ENCODE measurements around the gene RFPL4A.
"Not testable (repeated sequence)": the region's sequence is repeated elsewhere in the genome, so short reads cannot be mapped to it uniquely, and the experiment has no call there.

The RFPL4A gene

DNA sequence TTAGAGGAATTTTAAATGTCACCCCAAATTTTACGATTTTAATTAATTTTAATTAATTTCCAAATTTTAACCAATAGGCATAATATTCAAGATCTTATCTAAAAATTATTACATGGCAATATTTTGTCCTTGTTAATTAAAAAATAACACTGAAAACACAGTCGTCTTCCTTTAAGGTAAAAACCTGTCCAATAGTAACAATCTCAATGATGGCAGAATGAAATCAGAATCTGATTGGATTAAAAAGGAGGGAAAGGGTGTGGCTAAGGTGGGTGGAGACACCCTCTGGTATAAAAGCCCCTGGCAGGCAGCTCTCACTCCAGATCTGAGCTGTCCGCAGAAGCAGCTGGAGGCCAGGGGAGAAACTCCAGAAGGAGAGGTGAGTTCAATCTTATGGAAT lies at the start of gene RFPL4A:
Gene RFPL4A, plus strand, starts transcription at position 301 of the 400 bp plus-strand sequence. CDS start 2,704 bp downstream, outside the sequence.
- DNase-seq: not testable (repeated sequence)

DNA sequence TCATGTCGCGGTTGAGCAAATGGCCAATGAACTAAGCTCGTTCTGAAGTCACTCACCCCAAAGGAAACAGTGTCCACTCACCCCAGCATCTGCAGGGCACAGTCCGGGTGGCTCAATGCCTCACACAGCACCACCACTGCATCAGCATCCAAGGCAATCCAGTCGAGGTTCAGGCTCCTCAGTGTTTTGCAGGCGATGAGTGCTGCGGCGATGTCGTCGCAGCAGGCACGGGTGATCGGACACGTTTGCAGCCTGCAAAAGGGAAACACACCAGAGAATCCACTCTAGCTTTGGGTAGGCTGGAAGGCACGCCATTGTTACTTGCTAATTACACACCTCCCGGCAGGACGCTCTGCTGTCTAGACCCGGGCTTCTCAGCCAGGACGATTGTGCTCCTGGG lies 47.2 kb upstream of the RFPL4A start:
- DNase-seq: no peak

DNA sequence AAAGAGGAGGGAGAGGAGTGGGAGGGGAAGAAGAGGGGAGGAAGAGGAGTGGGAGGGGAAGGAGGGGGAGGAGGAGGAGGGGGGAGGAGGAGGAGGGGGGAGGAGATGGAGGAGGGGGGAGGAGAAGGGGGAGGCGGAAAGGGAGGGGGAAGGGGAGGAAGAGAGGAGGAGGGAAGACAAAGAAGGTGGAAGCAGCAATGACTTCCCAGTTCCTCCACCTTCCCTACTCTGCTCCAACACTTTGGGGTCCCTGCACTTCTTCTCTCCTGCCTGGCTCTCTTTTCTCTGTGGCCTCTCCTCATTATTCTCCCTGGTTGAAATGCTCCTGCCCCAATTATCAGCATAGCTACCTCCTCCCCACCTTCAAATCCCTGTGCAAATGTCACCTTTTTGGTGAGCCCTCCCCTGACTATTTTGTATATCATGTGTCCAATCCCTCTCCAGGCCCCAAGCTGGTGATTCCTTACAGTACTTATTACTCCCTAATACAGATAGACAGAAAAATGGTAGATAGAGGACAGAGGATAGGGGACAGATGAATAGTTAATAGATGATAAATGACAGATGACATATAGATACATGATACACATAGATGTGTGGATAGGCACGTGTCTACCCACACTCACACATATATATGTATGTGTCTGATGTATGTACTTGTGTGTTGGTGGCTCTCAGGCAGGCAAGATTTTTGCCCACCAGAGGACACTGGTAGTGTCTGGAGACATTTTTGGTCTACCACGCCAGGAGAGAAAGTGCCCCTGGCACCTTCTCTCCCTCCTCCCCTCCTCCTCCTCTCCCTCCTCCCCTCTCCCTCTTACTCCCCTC lies 45.9 kb upstream of the RFPL4A start:
- DNase-seq: no peak

DNA sequence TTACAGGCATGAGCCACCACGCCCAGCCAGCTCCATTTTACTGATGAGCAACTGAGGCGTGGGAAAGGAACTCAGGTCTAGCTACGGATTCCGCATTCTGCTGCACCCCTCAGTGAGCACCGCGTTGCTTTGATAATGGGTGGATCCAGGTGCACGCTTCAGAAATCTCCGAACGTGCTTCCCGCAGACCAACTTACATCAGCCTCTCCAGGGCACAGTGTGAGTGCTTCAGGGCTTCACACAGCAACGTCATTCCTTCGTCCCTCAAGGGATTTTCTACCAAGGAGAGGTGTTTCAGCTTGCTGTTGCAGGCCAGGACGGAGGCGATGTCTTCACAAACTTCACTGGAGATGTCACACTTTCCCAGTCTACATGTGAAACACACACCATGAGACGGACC lies 42.4 kb upstream of the RFPL4A start:
- DNase-seq: no peak

DNA sequence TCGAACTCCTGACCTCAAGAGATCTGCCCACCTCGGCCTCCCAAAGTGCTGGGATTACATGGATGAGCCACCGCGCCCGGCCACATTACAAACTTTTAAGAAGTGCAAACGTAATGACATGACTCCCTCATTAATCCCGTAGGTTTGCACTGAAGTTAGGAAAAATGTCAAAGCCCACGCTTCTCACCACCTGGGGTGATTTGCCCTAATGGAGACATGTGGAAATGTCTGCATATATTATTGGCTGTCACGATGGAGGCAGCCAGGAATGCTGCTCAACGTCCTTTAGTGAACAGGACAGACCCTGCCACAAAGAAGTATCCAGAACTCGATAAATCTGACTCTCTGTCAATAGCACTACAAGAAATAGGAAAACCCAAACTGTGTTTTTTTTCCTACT lies 41.6 kb upstream of the RFPL4A start:
- DNase-seq: no peak

DNA sequence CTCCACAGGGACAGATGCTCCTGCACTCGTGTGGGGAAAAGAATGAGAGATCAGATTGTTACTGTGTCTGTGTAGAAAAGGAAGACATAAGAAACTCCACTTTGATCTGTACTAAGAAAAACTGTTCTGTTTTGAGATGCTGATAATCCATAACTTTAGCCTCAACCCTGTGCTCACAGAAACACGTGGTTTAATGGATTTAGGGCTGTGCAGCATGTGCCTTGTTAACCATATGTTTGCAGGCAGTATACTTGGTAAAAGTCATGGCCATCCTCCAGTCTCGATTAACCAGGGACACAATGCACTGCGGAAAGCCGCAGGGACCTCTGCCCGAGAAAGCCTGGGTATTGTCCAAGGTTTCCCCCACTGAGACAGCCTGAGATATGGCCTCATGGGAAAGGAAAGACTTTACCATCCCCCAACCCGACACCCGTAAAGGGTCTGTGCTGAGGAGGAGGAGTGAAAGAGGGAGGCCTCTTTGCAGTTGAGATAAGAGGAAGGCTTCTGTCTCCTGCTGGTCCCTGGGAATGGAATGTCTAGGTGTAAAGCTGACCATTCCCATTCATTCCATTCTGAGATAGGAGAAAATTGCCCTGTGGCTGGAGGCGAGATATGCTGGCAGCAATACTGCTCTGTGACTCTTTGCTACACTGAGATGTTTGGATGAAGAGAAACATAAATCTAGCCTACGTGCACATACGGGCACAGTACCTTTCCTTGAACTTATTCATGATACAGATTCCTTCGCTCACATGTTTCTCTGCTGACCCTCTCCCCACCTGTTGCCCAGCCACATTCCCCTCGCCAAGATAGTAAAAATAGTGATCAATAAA lies 40.8 kb upstream of the RFPL4A start:
- DNase-seq: not testable (repeated sequence)

DNA sequence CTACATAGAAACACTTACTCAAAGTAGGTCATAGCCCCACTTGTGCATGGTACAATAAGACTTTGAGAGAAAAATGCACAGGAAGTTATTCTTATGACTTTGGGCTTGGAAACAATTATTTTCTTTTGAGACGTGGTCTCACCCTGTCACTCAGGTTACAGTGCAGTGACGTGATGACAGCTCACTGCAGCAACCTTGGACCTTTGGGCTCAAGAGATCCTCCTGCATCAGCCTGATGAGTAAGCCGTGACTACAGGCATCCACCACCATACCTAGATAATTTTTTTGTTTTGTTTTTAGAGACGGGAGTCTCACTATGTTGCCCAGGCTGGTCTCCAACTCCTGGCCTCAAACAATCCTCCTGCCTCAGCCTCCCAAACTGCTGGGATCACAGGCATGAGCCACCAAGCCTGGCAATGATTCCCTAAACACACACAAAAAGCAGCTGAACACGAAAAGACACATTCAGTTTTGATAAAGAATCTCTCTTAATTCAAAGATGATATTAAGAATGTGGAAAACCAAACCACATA lies 38.6 kb upstream of the RFPL4A start:
- DNase-seq: no peak

DNA sequence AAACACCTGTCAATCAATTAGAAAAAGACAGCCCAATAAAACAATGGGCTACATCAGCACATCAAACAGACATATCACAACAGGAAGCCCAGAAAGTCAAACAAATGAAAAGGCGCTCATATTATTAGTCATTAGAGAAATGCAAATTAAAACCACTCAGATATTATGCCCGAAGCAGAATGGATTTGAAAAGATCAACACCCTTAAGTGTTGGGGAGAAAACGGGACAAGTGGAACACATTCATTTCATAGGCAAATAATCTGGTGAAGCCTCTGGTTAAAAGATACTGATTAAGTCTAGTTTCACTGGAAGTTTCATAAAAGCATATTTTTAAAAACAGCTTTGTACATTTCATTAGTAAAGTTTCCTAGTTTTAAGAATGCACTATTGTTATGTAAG lies 38.1 kb upstream of the RFPL4A start:
- no peak for DNase-seq

DNA sequence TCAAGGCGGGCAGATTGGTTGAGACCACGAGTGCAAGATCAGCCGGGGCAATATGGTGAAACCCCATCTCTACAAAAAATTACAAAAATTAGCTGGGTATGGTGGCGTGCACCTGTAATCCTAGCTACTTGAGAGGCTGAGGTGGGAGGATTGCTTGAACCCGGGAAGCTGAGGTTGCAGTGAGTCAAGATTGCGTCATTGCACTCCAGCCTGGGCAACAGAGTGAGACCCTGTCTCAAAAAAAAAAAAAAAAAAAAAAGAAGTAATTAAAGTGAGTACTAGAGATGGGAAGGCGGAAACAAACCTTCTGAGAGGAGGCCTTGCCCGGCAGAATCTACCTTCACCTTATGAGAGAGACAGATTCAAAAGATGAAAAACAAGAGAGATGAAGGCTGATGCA lies 35.4 kb upstream of the RFPL4A start:
- no peak for DNase-seq

DNA sequence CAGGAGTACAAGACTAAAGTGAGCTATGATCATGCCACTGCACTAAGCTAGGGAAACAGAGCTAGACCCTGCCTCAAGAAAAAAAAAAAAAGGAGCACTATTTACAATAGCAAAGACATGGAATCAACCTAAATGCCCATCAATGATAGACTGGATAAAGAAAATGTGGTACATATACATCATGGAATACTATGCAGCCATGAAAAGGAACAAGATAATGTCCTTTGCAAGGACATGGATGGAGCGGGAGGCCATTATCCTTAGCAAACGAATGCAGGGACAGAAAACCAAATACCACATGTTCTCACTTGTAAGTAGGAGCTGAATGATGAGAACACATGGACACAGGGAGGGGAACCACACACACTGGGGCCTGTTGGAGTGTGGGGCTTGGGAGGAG lies 28.5 kb upstream of the RFPL4A start:
- DNase-seq: not testable (repeated sequence)

DNA sequence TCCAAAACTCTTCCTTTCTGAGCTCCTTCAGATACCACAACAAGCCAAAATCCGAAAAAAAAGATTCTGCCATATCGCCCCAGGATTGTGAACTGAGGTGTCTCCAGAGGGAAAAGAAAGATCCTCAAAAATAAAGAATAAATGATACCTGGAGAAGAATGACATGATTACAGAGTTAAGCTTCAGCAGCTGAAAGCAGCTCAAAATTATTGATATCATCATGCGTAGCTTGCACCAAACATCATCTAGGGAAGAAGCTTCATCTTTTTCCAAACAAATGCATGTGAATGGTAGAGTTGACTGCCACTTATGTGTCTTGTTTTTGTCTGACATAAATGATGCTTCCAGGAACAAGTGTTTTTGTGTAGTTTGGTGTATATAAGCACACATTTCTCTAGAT lies 20.6 kb upstream of the RFPL4A start, which contains the start of gene NLRP9:
Gene NLRP9, minus strand, starts transcription at position 101 of the 400 bp plus-strand sequence. Its CDS starts 28 bp downstream, at position 73.
- no peak for DNase-seq

DNA sequence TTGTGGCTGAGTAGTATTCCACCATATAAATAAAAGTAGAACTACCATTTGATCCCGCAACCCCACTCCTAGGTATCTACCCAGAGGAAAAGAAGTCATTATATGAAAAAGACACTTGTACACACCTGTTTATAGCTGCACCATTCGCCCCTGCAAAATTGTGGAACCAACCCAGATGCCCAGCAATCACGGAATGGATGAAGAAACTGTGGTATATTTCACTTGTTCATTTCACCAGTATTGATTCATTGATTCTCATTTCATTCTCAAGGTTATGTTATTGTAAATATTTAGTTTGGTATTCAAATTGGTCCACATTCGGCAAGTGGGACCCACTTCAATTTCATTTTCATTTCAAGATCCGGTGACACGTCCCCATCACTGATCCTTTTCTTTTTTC lies 8.2 kb upstream of the RFPL4A start:
- no peak for DNase-seq

DNA sequence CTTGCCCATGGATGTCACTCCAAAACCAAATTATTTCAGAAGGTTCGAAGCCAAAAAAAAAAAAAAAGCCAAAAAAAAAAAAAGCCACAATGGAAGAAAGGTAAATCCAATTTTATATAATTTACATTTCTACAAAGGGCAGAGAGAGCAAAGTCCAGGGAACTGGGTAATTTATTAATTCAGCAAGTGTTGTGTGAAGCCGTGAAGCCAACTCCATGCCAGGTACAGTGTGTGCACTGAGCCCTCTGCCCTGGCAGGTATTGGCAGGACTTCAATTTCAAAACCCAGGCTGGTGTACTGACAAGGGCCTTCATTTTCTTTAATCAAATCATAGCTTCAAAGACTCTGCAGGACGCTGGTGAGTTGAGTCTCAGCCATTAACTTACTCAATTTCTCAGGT lies 5.5 kb upstream of the RFPL4A start:
- no peak for DNase-seq

DNA sequence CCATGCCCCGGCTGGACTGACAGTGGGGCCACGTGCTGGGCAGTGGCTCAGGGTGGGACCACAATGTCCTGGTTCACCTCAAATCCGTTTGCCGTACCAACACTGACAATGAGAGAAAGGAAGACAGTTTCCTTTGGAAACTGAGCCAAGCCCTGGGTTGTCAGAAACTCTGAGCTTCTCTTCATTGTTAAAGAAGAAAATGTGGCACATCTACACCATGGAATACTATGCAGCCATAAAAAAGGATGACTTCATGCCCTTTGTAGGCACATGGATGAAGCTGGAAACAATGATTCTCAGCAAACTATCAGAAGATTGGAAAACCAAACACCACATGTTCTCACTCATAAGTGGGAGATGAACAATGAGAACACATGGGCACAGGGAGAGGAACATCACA lies 2.1 kb upstream of the RFPL4A start:
- DNase-seq: not testable (repeated sequence)

DNA sequence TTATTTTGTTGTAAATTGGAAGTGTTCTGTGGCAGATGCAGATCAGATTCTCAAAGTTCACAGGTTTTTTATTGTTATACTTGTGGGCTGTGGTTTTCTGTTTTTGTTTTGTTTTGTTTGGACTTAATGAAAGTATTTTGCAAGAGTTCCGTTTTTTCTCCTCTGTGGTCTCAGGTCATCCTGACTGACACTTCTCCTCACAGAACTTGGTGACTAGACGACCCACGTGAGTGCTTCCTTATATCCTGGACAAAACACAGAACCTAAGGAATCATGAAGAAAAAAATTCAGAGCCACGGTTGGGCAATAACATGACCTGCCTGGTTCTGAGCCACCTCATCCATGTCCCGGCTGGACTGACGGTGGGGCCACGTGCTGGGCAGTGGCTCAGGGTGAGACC lies 7.6 kb downstream of the RFPL4A start:
- DNase-seq: no peak

DNA sequence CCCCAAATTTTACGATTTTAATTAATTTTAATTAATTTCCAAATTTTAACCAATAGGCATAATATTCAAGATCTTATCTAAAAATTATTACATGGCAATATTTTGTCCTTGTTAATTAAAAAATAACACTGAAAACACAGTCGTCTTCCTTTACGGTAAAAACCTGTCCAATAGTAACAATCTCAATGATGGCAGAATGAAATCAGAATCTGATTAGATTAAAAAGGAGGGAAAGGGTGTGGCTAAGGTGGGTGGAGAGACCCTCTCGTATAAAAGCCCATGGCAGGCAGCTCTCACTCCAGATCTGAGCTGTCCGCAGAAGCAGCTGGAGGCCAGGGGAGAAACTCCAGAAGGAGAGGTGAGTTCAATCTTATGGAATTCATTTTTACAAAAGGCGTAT lies 9.9 kb downstream of the RFPL4A start, which contains the start of gene RFPL4AL1:
Gene RFPL4AL1, plus strand, starts transcription at position 301 of the 400 bp plus-strand sequence. CDS start 2,687 bp downstream, outside the sequence.
- not testable (repeated sequence) for DNase-seq

DNA sequence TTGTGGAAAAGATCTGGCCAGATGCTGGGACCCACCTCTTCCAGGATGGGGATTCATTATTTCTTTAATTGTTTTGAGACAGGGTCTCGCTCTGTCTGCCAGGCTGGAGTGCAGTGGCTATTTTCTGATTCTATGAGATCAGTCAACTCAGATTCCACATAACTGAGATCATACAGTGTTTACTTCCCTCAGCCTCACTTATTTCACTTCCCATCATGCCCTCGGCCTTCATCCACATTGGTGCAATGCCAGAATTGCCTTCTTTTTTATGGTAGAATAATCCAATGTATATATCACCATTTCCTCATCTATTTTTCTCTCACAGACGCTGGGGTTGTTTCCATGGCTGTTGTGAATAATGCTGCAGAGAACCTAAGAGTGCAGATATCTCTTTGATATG lies 10.7 kb downstream of the RFPL4A start:
- DNase-seq: not testable (repeated sequence)

DNA sequence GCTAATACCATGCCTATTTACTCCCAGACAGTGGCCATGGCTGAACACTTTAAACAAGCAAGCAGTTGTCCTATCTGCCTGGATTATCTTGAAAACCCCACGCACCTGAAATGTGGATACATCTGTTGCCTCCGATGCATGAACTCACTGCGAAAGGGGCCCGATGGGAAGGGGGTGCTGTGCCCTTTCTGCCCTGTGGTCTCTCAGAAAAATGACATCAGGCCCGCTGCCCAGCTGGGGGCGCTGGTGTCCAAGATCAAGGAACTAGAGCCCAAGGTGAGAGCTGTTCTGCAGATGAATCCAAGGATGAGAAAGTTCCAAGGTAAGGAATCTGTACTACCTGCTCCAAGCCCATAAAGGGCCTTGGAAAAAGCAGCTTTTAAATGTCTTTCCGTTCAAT lies 18.6 kb downstream of the RFPL4A start:
- DNase-seq: no peak

DNA sequence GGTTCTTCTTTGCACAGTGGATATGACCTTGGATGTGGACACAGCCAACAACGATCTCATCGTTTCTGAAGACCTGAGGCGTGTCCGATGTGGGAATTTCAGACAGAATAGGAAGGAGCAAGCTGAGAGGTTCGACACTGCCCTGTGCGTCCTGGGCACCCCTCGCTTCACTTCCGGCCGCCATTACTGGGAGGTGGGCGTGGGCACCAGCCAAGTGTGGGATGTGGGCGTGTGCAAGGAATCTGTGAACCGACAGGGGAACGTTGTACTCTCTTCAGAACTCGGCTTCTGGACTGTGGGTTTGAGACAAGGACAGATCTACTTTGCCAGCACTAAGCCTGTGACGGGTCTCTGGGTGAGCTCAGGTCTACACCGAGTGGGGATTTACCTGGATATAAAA lies 19.4 kb downstream of the RFPL4A start:
- DNase-seq: no peak

DNA sequence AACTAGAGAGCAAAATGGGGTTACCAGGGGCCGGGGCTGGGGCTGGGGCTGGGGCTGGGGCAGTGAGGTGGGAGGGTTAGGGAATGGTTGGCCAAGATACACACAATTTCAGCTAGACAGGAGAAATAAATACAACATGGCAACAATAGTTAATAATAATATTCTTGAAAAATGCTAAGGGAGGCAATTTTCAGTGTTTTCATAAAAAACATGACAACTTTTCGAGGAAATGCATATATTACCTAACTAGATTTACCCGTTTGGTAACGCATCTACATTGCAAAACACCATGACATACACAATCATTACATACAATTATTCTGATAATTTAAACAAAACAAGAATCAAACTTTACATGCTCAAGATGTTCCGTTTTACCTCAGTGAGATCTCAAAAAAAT lies 22.2 kb downstream of the RFPL4A start:
- DNase-seq: no peak

DNA sequence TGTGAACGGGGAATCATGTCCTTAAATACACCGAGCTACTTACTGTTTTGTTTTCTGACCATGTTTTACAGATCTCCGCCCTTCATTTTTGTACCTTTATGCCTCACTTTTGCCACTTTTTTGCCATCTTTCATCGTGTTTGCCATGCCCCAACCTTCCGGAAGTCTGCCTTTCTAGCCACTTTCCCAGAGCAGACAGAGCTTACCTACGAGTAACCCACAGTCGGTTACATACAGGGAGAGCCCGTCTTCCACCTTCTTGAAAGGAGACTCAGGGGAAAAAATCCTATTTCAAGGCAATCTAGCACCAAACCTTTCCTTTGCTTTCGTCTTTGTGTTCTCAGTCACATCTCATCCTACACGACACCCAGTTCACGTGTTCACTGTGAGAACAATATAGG lies 36.1 kb downstream of the RFPL4A start:
- no peak for DNase-seq

DNA sequence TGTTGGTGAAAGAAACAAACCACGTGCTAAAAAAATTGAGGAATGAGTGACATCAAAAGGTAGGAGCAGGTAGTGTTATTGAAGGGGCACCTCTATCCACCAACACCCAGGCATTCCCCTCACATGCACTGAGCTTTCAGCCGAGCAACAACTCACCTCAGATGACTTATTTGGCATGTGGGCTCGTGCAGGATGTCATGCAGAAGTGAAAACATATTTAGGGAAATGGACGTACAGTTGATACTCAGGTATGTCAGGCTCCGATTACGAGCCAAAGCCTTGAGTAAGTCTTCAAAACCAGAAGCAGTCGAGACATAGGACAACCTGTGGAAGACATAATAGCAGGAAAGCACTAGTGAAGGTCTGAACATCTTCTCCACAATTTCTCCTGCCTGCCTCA lies 42.5 kb downstream of the RFPL4A start:
- no peak for DNase-seq

DNA sequence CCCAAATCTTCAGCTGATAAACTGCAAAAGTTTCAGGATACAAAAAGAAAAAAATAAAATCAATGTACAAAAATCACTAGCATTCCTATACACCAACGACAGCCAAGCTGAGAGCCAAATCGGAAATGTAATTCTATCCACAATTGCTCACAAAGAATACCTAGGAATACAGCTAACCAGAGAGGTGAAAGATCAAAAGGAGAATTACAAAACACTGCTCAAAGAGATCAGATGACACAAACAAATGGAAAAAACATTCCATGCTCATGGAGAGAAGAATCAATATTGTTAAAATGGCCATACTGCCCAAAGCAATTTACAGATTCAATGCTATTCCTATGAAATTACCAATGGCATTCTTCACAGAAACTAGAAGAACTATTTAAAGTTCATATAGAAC lies 43.4 kb downstream of the RFPL4A start:
- DNase-seq: no peak

All from DMS 273 treated with DMSO at 0.1 percent for 48 hours (cell line).